ELR (cell line): ENCODE data around the gene ATP2A2.
A peak's percentile ranks its signal among the peaks of the same experiment; 100 is the strongest.
"Not testable (repeated sequence)": the region's sequence is repeated elsewhere in the genome, so short reads cannot be mapped to it uniquely, and the experiment has no call there.

ENCODE experiments used
- DNase-seq: peaks from one replicate; pipeline ENCODE4 v3.0.0-alpha.2; 2015; ENCODE audit warnings: low read depth

ATP2A2 gene

DNA sequence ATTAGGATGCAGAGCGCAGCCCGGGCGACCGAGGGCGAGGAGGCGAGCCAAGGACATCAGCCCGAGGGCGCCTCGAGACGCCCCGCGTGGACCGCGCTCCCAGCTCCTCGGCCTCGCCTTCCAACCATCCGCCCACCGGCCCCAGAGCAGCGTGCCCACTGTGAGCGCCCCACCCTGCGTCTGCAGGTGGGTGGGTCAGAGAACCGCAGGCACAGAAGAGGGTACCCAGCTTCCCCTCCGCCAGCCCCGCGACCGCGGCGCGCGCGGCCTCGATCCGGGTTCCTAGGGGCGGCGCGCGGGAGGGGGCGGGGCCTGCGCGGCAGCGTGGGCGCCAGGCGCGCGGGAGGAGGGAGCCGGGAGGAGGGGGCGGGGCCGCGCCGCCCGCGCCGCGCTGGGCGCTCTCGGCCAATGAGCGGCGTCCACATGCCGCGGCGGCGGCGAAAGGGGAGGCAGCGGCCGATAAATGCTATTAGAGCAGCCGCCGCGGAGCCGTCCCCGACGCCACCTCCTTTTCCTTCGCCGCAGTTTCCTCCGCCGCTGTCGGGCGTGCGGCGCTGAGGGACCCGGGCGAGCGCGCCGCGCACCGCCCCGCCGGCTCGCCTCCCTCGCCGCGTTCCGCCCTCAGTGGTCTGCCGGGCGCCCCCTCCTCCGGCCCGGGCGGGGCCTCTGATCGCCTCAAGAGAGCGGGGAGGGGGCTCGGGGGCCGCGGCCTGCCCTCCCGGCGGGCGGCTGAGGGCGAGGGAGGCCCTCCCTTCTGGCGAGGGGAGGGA lies at the start of gene ATP2A2:
Gene ATP2A2, plus strand, starts transcription at position 469 of the 770 bp plus-strand sequence. CDS start 543 bp downstream, outside the sequence.
- peak; percentile 93 for DNase-seq

DNA sequence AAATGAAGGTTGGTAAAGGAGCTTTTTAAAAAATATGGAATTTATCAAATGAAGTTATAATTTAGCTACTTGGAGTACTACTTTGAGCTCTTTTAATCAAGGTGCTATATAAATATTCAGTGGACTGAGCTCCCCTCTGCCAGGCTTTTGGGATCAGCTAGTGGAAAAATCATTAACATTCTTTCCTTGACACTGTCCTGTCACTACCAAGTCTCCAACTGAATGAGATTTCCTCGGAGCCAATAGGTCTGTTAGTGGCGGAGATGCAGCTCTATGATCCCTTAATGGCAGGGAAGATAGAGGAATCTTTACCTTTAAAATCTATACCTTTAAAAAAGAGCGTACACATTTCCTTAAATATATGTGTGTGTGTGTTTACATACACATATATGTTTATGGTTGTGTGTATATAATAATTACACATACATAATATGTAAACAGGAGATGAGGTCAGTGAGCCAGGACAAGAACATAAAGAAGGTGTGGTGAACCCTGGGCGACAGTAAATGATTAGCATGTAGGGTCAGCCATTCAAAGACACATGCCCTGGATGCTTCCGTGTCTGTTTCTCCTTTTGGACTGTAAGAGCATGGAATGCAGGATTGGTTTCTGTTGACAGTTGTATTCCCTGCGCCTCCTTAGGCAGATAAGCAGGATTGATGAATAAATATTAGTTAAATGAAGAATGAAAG lies 47.7 kb upstream of the ATP2A2 start:
- DNase-seq: no peak

GRCh38 chr12:110234331-110234751 lies 46.7 kb upstream of the ATP2A2 start:
- DNase-seq: no peak

GRCh38 chr12:110234755-110235154 lies 46.3 kb upstream of the ATP2A2 start:
- DNase-seq: no peak

DNA sequence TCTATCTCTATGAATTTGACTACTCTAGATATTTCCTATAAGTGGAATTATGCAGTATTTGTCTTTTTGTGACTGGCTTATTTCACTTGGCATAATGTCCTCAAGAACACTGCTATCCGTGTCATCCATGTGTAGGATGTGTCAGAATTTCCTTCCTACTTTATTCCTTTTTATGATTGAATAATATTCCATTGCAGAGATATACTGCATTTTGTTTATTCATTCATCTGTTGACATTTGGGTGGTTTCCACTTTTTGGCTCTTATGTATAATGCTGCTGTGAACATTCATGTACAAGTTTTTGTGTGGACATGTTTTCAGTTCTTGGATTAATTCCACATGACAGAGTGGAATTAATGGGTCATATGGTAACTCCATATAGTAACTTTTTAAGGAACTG lies 45.7 kb upstream of the ATP2A2 start:
- no peak for DNase-seq

DNA sequence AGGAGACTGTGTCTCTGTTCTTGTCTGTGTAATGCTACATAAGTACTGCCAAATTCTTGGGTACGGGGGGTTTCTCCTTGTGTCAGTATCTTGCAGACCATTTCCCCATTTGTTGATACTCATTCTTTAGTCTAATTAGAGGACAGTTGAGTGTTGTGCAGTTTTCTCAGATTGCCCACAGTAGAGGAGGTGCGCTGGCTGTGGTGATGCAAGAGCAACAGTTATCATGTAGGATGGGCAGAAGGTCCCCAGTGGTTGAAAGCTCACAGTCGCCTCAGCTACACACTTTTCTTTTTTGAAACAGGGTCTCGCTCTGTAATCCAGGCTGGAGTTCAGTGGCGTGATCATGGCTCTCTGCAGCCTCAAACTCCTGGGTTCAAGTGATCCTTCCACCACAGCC lies 37.8 kb upstream of the ATP2A2 start:
- no peak for DNase-seq

GRCh38 chr12:110244372-110244771 lies 36.7 kb upstream of the ATP2A2 start:
- DNase-seq: no peak

- no peak for DNase-seq
These were observed 36.2 kb upstream of the ATP2A2 start for GRCh38 chr12:110244829-110245228.

GRCh38 chr12:110245369-110245772 lies 35.7 kb upstream of the ATP2A2 start:
- peak; percentile 54 for DNase-seq

DNA sequence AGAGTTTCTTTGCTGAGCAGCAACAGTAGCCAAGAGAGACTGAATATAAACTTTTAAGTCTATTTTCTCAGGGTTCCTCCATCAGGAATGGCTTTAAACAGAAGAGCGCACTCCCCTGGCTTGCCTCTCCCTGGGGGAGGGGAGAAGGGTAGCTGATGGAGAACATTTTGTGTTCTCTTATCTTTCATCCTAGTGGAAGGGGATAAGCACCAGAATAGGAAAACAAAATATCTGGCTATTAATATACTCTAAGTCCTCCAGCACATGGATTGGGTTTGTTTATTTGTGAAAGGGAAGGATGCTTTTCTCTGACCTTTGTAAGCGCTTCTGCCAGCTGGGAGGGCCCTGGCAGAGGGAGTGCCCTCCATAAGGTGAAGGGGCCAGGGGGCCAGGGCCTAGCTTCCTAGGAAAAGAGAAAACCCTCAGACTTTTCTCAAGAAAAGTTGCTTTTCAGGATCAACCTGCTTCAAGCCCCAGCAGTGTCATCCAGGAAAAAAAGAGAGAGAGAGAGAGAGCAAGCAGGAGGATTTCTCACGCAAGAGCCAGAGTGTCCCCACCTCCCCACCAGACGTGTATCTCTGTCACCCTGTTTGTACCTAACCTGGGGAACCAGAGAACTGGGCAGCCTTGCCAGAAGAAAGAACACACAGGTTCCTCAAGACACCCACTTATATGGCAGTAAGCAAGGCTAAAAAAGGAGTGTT lies 34.3 kb upstream of the ATP2A2 start:
- DNase-seq: no peak

GRCh38 chr12:110247340-110248095 lies 33.5 kb upstream of the ATP2A2 start:
- peak; percentile 23 for DNase-seq

- DNase-seq: no peak
These were observed 33.0 kb upstream of the ATP2A2 start for GRCh38 chr12:110248096-110248447.

DNA sequence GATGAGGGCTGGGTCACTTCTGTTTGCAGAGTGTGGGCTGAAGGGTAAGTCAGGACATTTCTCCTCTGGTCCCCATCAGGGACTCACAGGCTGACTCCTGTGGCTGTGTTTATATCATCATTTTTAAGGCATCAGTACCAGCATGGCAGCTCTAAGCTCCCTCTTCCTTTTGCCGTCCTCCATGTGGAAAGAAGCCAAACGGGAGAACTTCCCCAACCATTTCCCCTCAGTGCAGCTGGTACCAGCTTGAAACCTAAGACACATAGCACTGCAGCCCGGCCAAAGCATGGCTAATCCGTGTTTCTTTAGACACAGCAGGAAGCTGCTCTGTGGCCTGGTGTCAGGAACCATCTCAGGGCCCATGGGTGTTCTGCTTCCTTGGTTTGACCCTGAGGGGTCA lies 31.9 kb upstream of the ATP2A2 start:
- no peak for DNase-seq

DNA sequence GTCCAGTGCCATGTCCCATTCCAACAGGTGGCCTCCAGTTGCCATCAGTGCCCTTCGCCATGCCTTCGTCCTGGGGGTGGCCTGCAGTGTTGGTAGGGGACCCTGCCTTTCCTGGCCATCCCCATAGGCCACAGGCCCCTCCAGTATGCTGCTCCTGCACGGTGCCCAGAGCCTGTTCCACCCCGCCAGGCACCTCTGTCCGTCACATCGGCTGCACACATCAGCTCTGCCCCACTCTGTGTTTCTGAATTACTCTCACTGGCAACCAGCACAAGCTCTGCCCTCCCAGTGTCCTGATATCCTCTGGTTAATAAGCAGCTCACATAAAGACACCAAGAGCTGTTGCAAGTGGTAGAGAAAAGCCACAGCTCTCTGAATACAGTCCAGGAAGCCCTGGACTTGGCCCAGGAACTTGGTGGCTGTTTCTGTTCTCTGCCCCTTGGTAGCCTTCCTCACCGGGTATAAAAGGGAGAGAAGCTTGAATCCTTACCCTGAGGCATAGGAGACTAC lies 31.3 kb upstream of the ATP2A2 start:
- DNase-seq: no peak

DNA sequence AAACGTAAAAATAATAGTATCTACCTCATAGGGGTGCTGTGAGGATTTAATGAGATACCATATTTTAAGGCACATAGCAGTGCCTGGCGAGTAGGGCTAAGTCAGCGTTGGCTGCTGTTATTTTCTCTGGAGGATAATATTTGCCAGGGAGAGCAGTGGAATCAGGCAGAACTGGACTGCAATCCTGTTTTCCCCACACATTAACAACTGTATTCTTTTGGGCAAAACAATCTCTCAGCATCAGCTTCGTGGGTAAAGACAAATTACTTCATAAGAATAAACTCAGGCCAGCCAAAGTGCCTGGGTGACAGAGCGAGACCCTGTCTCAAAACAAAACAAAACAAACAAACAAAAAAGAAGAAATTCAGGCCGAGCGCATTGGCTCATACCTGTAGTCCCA lies 29.7 kb upstream of the ATP2A2 start:
- DNase-seq: no peak

DNA sequence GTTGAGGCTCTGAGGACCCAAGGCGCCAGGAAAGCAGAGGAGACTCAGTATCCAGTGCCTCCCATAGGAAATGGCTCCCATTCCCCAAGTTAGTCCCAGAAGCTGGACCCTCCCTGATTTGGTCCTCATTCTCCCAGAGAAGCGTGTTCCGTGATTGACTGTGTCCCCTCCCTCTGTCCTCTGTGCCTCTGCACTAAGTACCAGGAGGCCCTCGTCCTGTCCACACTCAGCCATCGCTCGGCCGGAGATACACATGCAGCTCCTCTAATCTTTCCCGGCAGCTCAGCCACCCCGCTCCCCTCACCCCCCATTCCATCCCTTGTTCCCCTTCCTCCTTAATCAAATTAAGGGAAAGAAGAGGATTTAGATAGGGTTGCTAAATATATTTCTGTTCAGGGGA lies 28.3 kb upstream of the ATP2A2 start:
- no peak for DNase-seq

- DNase-seq: no peak
These were observed 27.9 kb upstream of the ATP2A2 start for GRCh38 chr12:110253176-110253575.

- DNase-seq: no peak
These were observed 26.0 kb upstream of the ATP2A2 start for GRCh38 chr12:110254971-110255540.

DNA sequence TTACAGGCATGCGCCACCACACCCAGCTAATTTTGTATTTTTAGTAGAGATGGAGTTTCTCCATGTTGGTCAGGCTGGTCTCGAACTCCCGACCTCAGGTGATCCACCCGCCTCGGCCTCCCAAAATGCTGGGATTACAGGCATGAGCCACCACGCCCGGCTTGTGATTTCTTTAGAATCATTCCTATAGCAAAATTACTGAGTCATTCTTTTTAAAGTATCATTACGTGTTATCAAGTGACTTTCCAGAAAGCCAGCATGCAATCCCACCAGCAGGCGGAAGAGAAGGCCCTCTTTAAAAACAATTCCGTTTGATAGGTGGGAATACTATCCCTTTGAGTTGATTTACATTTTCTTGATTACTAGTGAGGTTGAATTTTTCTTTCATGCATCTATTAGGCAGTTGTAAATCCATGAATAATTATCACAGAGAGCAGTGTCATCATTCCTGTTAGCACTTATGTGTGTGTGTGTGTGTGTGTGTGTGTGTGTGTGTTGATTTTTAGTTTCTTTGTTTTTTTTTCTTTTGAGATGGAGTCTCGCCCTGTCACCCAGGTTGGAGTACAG lies 25.1 kb upstream of the ATP2A2 start:
- not testable (repeated sequence) for DNase-seq

- no peak for DNase-seq
These were observed 24.1 kb upstream of the ATP2A2 start for GRCh38 chr12:110256780-110257431.

- DNase-seq: no peak
These were observed 22.6 kb upstream of the ATP2A2 start for GRCh38 chr12:110258466-110258865.
